Measurements from ENCODE around the gene MNAT1.
A peak's percentile ranks its signal among the peaks of the same experiment; 100 is the strongest.
"Not testable (repeated sequence)": the region's sequence is repeated elsewhere in the genome, so short reads cannot be mapped to it uniquely, and the experiment has no call there.

Gene MNAT1

GRCh38 chr14:60734465-60735242, at the start of gene MNAT1:
MNAT1 (plus strand) TSS chr14:60734761; CDS start chr14:60734863, 102 bp downstream.
- DNase-seq (ENCODE audit: low read depth in 3 of 3, low spot score in 1 of 3) = peak; percentile 30 to 77 (median 51)

GRCh38 chr14:60686865-60687264, 47.7 kb upstream of the MNAT1 start:
- DNase-seq (ENCODE audit: low read depth in 3 of 3, low spot score in 1 of 3) = no peak

GRCh38 chr14:60691383-60692113, 43.0 kb upstream of the MNAT1 start:
- no peak for DNase-seq (ENCODE audit: low read depth in 3 of 3, low spot score in 1 of 3)

- DNase-seq (ENCODE audit: low read depth in 3 of 3, low spot score in 1 of 3) = no peak
These were observed 39.2 kb upstream of the MNAT1 start for GRCh38 chr14:60695327-60695726.

- no peak for DNase-seq (ENCODE audit: low read depth in 3 of 3, low spot score in 1 of 3)
These were observed 34.0 kb upstream of the MNAT1 start for GRCh38 chr14:60700598-60700997.

- DNase-seq (ENCODE audit: low read depth in 3 of 3, low spot score in 1 of 3) = no peak
These were observed 29.5 kb upstream of the MNAT1 start for GRCh38 chr14:60705100-60705499.

GRCh38 chr14:60707858-60708257, 26.7 kb upstream of the MNAT1 start:
- DNase-seq (ENCODE audit: low read depth in 3 of 3, low spot score in 1 of 3) = no peak

GRCh38 chr14:60710494-60710893, 24.1 kb upstream of the MNAT1 start:
- DNase-seq (ENCODE audit: low read depth in 3 of 3, low spot score in 1 of 3) = no peak

- DNase-seq (ENCODE audit: low read depth in 3 of 3, low spot score in 1 of 3) = no peak
These were observed 21.0 kb upstream of the MNAT1 start for GRCh38 chr14:60713513-60713912.

GRCh38 chr14:60720391-60720790, 14.2 kb upstream of the MNAT1 start:
- no peak for DNase-seq (ENCODE audit: low read depth in 3 of 3, low spot score in 1 of 3)

- no peak for DNase-seq (ENCODE audit: low read depth in 3 of 3, low spot score in 1 of 3)
These were observed 13.6 kb upstream of the MNAT1 start for GRCh38 chr14:60720962-60721325.

- DNase-seq (ENCODE audit: low read depth in 3 of 3, low spot score in 1 of 3) = peak in 2 of 3 donors; percentile 31 to 45
These were observed 13.0 kb upstream of the MNAT1 start for GRCh38 chr14:60721326-60722106.

GRCh38 chr14:60722107-60722356, 12.5 kb upstream of the MNAT1 start:
- no peak for DNase-seq (ENCODE audit: low read depth in 3 of 3, low spot score in 1 of 3)

- peak in 1 of 3 donors; percentile 17 for DNase-seq (ENCODE audit: low read depth in 3 of 3, low spot score in 1 of 3)
These were observed 12.0 kb upstream of the MNAT1 start for GRCh38 chr14:60722357-60723115.

- DNase-seq (ENCODE audit: low read depth in 3 of 3, low spot score in 1 of 3) = peak in 1 of 3 donors; percentile 14
These were observed 11.2 kb upstream of the MNAT1 start for GRCh38 chr14:60723116-60723906.

- no peak for DNase-seq (ENCODE audit: low read depth in 3 of 3, low spot score in 1 of 3)
These were observed 10.5 kb upstream of the MNAT1 start, which contains the start of gene SIX4 for GRCh38 chr14:60723907-60724618. SIX4 (minus strand) TSS chr14:60724351; CDS start chr14:60724074, 277 bp downstream.

- DNase-seq (ENCODE audit: low read depth in 3 of 3, low spot score in 1 of 3) = not testable (repeated sequence)
These were observed 3.3 kb upstream of the MNAT1 start for GRCh38 chr14:60731291-60731690.

- DNase-seq (ENCODE audit: low read depth in 3 of 3, low spot score in 1 of 3) = no peak
These were observed 1.6 kb upstream of the MNAT1 start for GRCh38 chr14:60732840-60733483.

- DNase-seq (ENCODE audit: low read depth in 3 of 3, low spot score in 1 of 3) = no peak
These were observed 855 bp downstream of the MNAT1 start for GRCh38 chr14:60735416-60735815.
